Coronary artery (tissue), 2 donors: ENCODE data around the gene UMAD1.

Source experiments
- DNase-seq: peaks from one replicate; pipeline ENCODE4 v3.0.0-alpha.2; 2017; ENCODE audit warnings: low spot score
- H3K27ac ChIP-seq, 2 donors: fragments of 200-600 bp; sonication (generic); one replicate each; pipeline ENCODE4 v1.5.1; 2016 to 2019
- H3K4me3 ChIP-seq: fragments of 200-600 bp; sonication (generic); 2 replicates; pipeline ENCODE4 v1.5.1; 2016; ENCODE audit warnings: mild to moderate bottlenecking, moderate library complexity
- TF ChIP-seq, protein P1 (sequence below): fragments of 200-600 bp; sonication (generic); IDR thresholded peaks from one replicate; pipeline ENCODE4 v1.5.1; 2019; ENCODE audit warnings: antibody characterized with exemption

UMAD1 gene

GRCh38 chr7:7706101-7706511, 65.6 kb downstream of the UMAD1 start:
- H3K4me3 ChIP-seq = no peak overlapping the region
- no peak for DNase-seq
- TF ChIP-seq, protein P1, sequence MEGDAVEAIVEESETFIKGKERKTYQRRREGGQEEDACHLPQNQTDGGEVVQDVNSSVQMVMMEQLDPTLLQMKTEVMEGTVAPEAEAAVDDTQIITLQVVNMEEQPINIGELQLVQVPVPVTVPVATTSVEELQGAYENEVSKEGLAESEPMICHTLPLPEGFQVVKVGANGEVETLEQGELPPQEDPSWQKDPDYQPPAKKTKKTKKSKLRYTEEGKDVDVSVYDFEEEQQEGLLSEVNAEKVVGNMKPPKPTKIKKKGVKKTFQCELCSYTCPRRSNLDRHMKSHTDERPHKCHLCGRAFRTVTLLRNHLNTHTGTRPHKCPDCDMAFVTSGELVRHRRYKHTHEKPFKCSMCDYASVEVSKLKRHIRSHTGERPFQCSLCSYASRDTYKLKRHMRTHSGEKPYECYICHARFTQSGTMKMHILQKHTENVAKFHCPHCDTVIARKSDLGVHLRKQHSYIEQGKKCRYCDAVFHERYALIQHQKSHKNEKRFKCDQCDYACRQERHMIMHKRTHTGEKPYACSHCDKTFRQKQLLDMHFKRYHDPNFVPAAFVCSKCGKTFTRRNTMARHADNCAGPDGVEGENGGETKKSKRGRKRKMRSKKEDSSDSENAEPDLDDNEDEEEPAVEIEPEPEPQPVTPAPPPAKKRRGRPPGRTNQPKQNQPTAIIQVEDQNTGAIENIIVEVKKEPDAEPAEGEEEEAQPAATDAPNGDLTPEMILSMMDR = no peak
- no peak overlapping the region for H3K27ac ChIP-seq

DNA sequence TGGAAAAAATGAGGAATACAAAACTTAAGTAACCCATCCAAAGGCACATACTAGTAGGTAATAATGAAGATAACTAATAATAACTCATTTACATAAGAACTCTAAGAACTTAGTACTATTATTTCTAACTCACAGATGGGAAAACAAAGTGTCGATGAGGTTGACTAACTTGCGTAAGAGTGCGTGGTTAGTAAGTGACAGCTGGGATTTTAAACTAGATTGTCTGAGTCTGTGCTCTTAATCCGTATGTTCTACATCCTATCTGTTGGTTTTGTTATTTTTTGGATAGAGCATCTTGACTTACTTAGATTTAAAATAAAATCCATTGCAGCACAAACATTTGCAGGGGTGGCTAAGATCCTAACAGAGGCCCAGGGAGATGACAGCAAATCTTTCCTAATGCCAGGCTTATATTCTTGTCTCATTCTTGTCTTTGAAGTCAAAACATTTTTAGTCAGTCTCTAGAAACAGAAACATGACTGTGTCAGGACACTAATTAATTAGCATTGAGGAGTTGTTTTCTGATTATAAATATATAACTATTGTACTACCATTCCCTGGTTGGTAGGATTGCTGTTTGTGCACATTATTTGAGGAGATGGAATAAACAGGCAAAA, 66.1 kb downstream of the UMAD1 start:
- TF ChIP-seq, protein P1 = no peak
- Histone ChIP-seq H3K27ac (no peak overlapping the region), H3K4me3 (no peak overlapping the region)
- DNase-seq = no peak

DNA sequence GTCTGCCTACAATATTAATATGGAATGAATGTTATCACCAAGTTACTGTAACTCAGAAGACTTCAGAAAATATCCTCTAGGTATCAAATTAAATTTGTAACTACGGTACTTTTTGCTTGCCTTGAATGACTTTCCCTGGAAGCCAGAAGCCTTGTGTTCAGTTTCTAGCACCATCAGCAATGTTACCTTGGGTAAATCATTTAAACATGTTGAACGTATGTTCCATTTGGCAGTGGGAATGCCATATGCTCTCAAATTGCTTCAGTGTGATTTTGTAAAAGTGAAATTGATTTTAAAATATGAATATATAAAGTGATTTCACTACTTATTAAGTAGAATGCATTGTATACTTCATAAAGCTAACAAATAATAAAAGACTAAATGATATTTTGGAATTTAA, 66.7 kb downstream of the UMAD1 start:
- Histone ChIP-seq H3K4me3 (no peak overlapping the region), H3K27ac (no peak overlapping the region)
- TF ChIP-seq, protein P1 = no peak
- DNase-seq = no peak

- H3K4me3 ChIP-seq = no peak overlapping the region
- no peak for DNase-seq
- TF ChIP-seq, protein P1 = no peak
- no peak overlapping the region for H3K27ac ChIP-seq
These were observed 67.3 kb downstream of the UMAD1 start for GRCh38 chr7:7707806-7708205.

DNA sequence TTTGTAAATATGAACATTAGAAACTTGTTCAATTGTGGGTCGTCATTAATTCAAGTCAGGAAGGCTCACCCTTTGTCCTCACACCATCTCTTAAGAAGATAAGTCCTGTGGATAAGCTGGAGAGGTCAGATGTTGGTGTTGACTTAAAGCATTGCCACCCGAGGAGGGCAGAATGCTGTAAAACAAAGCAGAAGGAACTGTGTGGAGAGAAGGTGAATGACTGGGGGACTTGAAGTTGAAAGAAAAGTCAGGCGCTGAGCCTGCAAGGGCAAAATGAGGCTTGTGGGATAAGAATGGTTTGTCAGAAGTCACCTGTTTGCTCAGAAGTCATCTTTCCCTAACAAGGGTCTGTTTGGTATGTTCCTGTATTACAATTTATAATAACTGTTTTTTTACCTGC, 68.7 kb downstream of the UMAD1 start:
- no peak overlapping the region for H3K4me3 ChIP-seq
- TF ChIP-seq, protein P1 = no peak

GRCh38 chr7:7710469-7710868, 69.9 kb downstream of the UMAD1 start:
- DNase-seq = no peak
- H3K4me3 ChIP-seq = no peak overlapping the region
- TF ChIP-seq, protein P1 = no peak
- H3K27ac ChIP-seq = no peak overlapping the region

More for the DNA sequence above, 68.7 kb downstream of the UMAD1 start:
- no peak overlapping the region for H3K27ac ChIP-seq
- no peak for DNase-seq

- Histone ChIP-seq H3K27ac (no peak overlapping the region), H3K4me3 (no peak overlapping the region)
- DNase-seq = no peak
- TF ChIP-seq, protein P1 = no peak
These were observed 73.2 kb downstream of the UMAD1 start for GRCh38 chr7:7713730-7714129.
